Endodermal cell (in vitro differentiated cells): Measurements from ENCODE around the gene MACROD2. TPM values are rescaled to one million over a fixed set of nuclear protein-coding genes. Genes with fewer than 3 reads are reported as not detected.

Source experiments
- DNase-seq: peaks from one replicate; pipeline ENCODE4 v3.0.0-alpha.2; 2017
- H3K27ac ChIP-seq: 2 replicates; pipeline ENCODE4 v1.5.1; 2013; ENCODE audit warnings: mild to moderate bottlenecking, low read depth, low read length, moderate library complexity
- H3K27me3 ChIP-seq: 2 replicates; pipeline ENCODE4 v1.6.1; 2013; ENCODE audit warnings: mild to moderate bottlenecking, low read length, moderate library complexity; ENCODE audit not compliant: insufficient read depth, control insufficient read depth, poor library complexity, severe bottlenecking
- H3K36me3 ChIP-seq: 2 replicates; pipeline ENCODE4 v1.7.0; 2013; ENCODE audit warnings: mild to moderate bottlenecking, low read length, moderate library complexity; ENCODE audit not compliant: control insufficient read depth, insufficient read depth
- H3K4me1 ChIP-seq: one replicate; pipeline ENCODE4 v1.7.0; 2013; ENCODE audit warnings: low read length; ENCODE audit not compliant: control insufficient read depth, insufficient read depth
- H3K4me3 ChIP-seq: 2 replicates; pipeline ENCODE4 v1.5.1; 2013; ENCODE audit warnings: mild to moderate bottlenecking, low read length, moderate library complexity
- H3K9ac ChIP-seq: 2 replicates; pipeline ENCODE4 v1.6.1; 2013; ENCODE audit warnings: mild to moderate bottlenecking, low read length, moderate library complexity; ENCODE audit not compliant: poor library complexity, severe bottlenecking; ENCODE audit errors: extremely low read depth
- H3K9me3 ChIP-seq: 2 replicates; pipeline ENCODE4 v1.6.1; 2013; ENCODE audit warnings: mild to moderate bottlenecking, low read length, moderate library complexity; ENCODE audit not compliant: control insufficient read depth
- H3K27ac Mint-ChIP-seq: 2 replicates; pipeline ENCODE4 v1.8.0; 2020; ENCODE audit warnings: mixed read lengths
- H3K27me3 Mint-ChIP-seq: 2 replicates; pipeline ENCODE4 v1.8.0; 2021; ENCODE audit warnings: mild to moderate bottlenecking, mixed read lengths; ENCODE audit not compliant: insufficient read depth
- H3K36me3 Mint-ChIP-seq: 2 replicates; pipeline ENCODE4 v1.8.0; 2020; ENCODE audit warnings: low read depth, mixed read lengths
- H3K4me1 Mint-ChIP-seq: 2 replicates; pipeline ENCODE4 v1.8.0; 2020; ENCODE audit warnings: mixed read lengths
- H3K4me3 Mint-ChIP-seq: 2 replicates; pipeline ENCODE4 v1.8.0; 2020; ENCODE audit warnings: mild to moderate bottlenecking, moderate library complexity, mixed read lengths
- H3K9me3 Mint-ChIP-seq: 2 replicates; pipeline ENCODE4 v1.8.0; 2020; ENCODE audit warnings: mild to moderate bottlenecking, mixed read lengths
- WGBS, 2 experiments: methylation state at CpG; one replicate each; pipeline versions ENCODE4 v1.1.5 to v1.1.7; 2013; ENCODE audit warnings: missing lambda C conversion rate in 2 of 2, mixed read lengths in 1 of 2; ENCODE audit not compliant: insufficient coverage in 1 of 2, insufficient read length in 1 of 2; 5-methylcytosine and 5-hydroxymethylcytosine counted together
- total RNA-seq, 2 donors: library from RNA; stranded (reverse); fragmentation: NEBNext Ultra II Directional in 1 of 2; extraction: Animal tissue kit (Norgen Biotek cat#: 25700) in 1 of 2; gene quantifications; 2 replicates in 1 of 2; 3 replicates in 1 of 2; pipeline ENCODE4 v1.2.1, GENCODE V29; 2021
- TF ChIP-seq, protein P1 (sequence below): fragments of 200-600 bp; sonication (generic); conservative IDR thresholded peaks from 2 replicates; pipeline ENCODE4 v1.5.0; 2021; ENCODE audit warnings: antibody characterized with exemption, mild to moderate bottlenecking

The MACROD2 gene
- total RNA-seq, 2 donors from 2014 or later: 2.3 to 4.8 TPM

DNA sequence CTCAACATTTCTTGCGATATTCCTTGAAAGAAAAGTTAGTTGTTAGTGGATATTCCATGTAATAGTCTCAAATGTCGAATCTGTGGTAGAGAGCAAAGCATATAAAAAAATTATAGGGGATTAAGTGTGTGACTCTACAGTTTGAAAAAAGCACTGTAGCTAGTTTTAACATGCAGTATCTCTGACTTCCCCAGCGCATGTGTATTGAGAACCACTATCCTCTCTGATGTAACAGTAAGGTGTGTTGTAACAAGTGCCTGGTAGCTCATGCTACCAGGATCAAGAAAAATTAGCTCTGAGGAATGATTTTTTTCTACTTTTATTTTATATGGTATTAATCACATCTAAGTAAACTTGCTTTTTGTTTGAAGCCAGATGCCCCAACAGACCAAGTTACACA, 1788.7 kb downstream of the MACROD2 start:
- H3K9me3 Mint-ChIP-seq: no peaks in the 10 kb centered on the region

DNA sequence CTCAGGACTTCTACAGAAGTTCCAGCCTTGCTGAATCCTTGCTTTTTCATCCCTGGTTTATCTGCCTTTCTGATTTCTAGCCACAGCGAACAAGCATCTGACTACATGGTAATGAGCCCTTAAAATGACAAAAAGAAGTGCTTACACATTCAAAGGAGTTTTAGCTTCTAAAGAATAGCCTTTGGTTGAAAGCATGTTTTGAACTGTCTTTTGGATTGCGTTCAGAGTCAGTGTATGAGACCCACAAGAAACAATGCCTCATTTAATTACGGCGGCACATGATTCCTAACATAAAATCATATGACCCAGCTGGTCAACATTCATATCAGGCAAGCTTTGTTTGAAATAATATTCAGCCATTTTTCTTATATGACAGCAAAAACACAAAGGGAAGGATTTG, 1793.8 kb downstream of the MACROD2 start:
- Histone ChIP-seq H3K9me3 (no peaks in the 10 kb centered on the region), H3K4me3 (no peak overlapping the region), H3K27me3 (no peaks in the 10 kb centered on the region), H3K27ac (no peak overlapping the region), H3K36me3 (no peaks in the 10 kb centered on the region), H3K9ac (no peak overlapping the region), H3K4me1 (peaks cover 4% of the 10 kb centered on the region)
- no peak for DNase-seq
- TF ChIP-seq, protein P1, sequence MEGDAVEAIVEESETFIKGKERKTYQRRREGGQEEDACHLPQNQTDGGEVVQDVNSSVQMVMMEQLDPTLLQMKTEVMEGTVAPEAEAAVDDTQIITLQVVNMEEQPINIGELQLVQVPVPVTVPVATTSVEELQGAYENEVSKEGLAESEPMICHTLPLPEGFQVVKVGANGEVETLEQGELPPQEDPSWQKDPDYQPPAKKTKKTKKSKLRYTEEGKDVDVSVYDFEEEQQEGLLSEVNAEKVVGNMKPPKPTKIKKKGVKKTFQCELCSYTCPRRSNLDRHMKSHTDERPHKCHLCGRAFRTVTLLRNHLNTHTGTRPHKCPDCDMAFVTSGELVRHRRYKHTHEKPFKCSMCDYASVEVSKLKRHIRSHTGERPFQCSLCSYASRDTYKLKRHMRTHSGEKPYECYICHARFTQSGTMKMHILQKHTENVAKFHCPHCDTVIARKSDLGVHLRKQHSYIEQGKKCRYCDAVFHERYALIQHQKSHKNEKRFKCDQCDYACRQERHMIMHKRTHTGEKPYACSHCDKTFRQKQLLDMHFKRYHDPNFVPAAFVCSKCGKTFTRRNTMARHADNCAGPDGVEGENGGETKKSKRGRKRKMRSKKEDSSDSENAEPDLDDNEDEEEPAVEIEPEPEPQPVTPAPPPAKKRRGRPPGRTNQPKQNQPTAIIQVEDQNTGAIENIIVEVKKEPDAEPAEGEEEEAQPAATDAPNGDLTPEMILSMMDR: no peak
- WGBS, 2 experiments: 58 to 70% methylated on average over 4 of the region's 4 CpGs
- H3K36me3 Mint-ChIP-seq: no peaks in the 10 kb centered on the region
- H3K4me1 Mint-ChIP-seq: peaks cover 20% of the 10 kb centered on the region
- H3K9me3 Mint-ChIP-seq: no peaks in the 10 kb centered on the region
- H3K27me3 Mint-ChIP-seq: no peaks in the 10 kb centered on the region
- H3K4me3 Mint-ChIP-seq: no peak overlapping the region
- no peak overlapping the region for H3K27ac Mint-ChIP-seq

More for the DNA sequence above, 1788.7 kb downstream of the MACROD2 start:
- DNase-seq: no peak
- Mint-ChIP-seq H3K4me1 (peaks cover 19% of the 10 kb centered on the region), H3K27me3 (no peaks in the 10 kb centered on the region), H3K27ac (no peak overlapping the region), H3K4me3 (no peak overlapping the region), H3K36me3 (no peaks in the 10 kb centered on the region)
- TF ChIP-seq, protein P1: no peak
- H3K27me3 ChIP-seq: no peaks in the 10 kb centered on the region
- H3K9me3 ChIP-seq: no peaks in the 10 kb centered on the region
- no peaks in the 10 kb centered on the region for H3K36me3 ChIP-seq
- H3K4me1 ChIP-seq: peaks cover 3% of the 10 kb centered on the region
- H3K27ac ChIP-seq: no peak overlapping the region
- no peak overlapping the region for H3K4me3 ChIP-seq
- H3K9ac ChIP-seq: no peak overlapping the region
- 89 to 95% methylated on average over 1 to 3 of the region's 3 CpGs for WGBS, 2 experiments

DNA sequence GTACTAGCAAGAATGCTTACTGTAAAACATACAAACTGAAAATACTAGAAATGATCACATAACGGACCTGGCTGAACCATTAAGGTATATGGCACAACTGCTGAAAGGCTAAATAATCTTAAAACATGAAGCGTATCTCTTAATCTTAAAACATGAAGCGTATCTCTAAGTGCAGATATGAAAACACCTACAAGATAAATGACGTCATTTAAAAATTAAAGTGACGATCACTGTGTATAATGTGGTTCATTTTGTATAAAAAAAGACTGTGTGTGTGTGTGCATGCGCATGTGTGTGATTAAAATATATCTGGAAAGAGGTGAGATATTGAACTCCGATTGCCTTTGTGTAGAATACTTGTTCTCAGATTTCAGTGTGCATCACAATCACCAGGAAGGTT, 1797.5 kb downstream of the MACROD2 start:
- peaks cover 19% of the 10 kb centered on the region for H3K4me1 Mint-ChIP-seq
- DNase-seq: no peak
- no peak overlapping the region for H3K27ac Mint-ChIP-seq
- Histone ChIP-seq H3K36me3 (no peaks in the 10 kb centered on the region), H3K4me1 (peaks cover 4% of the 10 kb centered on the region), H3K9me3 (no peaks in the 10 kb centered on the region), H3K27ac (no peak overlapping the region), H3K27me3 (no peaks in the 10 kb centered on the region), H3K9ac (no peak overlapping the region), H3K4me3 (no peak overlapping the region)
- TF ChIP-seq, protein P1: no peak
- H3K4me3 Mint-ChIP-seq: no peak overlapping the region
- no peaks in the 10 kb centered on the region for H3K9me3 Mint-ChIP-seq
- H3K36me3 Mint-ChIP-seq: no peaks in the 10 kb centered on the region
- H3K27me3 Mint-ChIP-seq: no peaks in the 10 kb centered on the region
- 94 to 97% methylated on average over 7 of the region's 7 CpGs for WGBS, 2 experiments
